KMS-11 (cell line): ENCODE results near the gene ZNF621.

ENCODE experiments used
- H2AFZ ChIP-seq: fragments of 200-600 bp; sonication (generic); 2 replicates; pipeline ENCODE4 v1.6.1; 2016; ENCODE audit warnings: antibody characterized with exemption, mixed run types, low read depth
- H3K27ac ChIP-seq: fragments of 200-600 bp; sonication (generic); 2 replicates; pipeline ENCODE4 v1.6.1; 2016; ENCODE audit warnings: mild to moderate bottlenecking, mixed run types
- H3K27me3 ChIP-seq: fragments of 200-600 bp; sonication (generic); 2 replicates; pipeline ENCODE4 v1.6.1; 2017; ENCODE audit warnings: mild to moderate bottlenecking, low read depth, mixed run types, moderate library complexity; ENCODE audit not compliant: insufficient read depth
- H3K36me3 ChIP-seq: fragments of 200-600 bp; sonication (generic); 2 replicates; pipeline ENCODE4 v1.6.1; 2017; ENCODE audit warnings: mild to moderate bottlenecking, mixed run types; ENCODE audit not compliant: insufficient read depth
- H3K4me1 ChIP-seq: fragments of 200-600 bp; sonication (generic); 2 replicates; pipeline ENCODE4 v1.6.1; 2016; ENCODE audit warnings: mild to moderate bottlenecking, low read depth, mixed run types; ENCODE audit not compliant: poor library complexity, severe bottlenecking
- H3K4me2 ChIP-seq: fragments of 200-600 bp; sonication (generic); 2 replicates; pipeline ENCODE4 v1.7.0; 2016; ENCODE audit warnings: mild to moderate bottlenecking, mixed run types
- H3K4me3 ChIP-seq: fragments of 200-600 bp; sonication (generic); IDR thresholded peaks from 2 replicates; pipeline ENCODE4 v1.6.1; 2017; ENCODE audit warnings: low read depth, low read length, mixed read lengths; ENCODE audit not compliant: insufficient read depth
- H3K79me2 ChIP-seq: fragments of 200-600 bp; sonication (generic); 2 replicates; pipeline ENCODE4 v1.6.1; 2016; ENCODE audit warnings: low read depth, mixed run types; ENCODE audit not compliant: insufficient read depth
- H3K9ac ChIP-seq: fragments of 200-600 bp; sonication (generic); 2 replicates; pipeline ENCODE4 v1.6.1; 2016; ENCODE audit warnings: mild to moderate bottlenecking, mixed run types
- H4K20me1 ChIP-seq: fragments of 200-600 bp; sonication (generic); 2 replicates; pipeline ENCODE4 v1.6.1; 2016; ENCODE audit warnings: mild to moderate bottlenecking, mixed run types; ENCODE audit not compliant: insufficient read depth
- CTCF ChIP-seq: fragments of 200-600 bp; sonication (generic); conservative IDR thresholded peaks from 2 replicates; pipeline ENCODE4 v1.6.1; 2017; ENCODE audit warnings: low read depth, mild to moderate bottlenecking, antibody characterized with exemption, low read length, moderate library complexity, mixed read lengths

The ZNF621 gene

GRCh38 chr3:40576396-40576795 is 51.6 kb downstream of the ZNF621 start:
- Histone ChIP-seq H3K36me3 (no peaks in the 10 kb centered on the region), H3K9ac (no peak overlapping the region), H2AFZ (no peak overlapping the region), H3K27me3 (no peaks in the 10 kb centered on the region), H3K4me3 (no peak overlapping the region), H3K79me2 (no peaks in the 10 kb centered on the region), H4K20me1 (no peaks in the 10 kb centered on the region), H3K4me1 (no peaks in the 10 kb centered on the region), H3K27ac (no peak overlapping the region), H3K4me2 (no peak overlapping the region)
- TF ChIP-seq CTCF: no peak

- H4K20me1 ChIP-seq: no peaks in the 10 kb centered on the region
- H2AFZ ChIP-seq: no peak overlapping the region
- H3K79me2 ChIP-seq: no peaks in the 10 kb centered on the region
- no peaks in the 10 kb centered on the region for H3K27me3 ChIP-seq
- H3K4me2 ChIP-seq: no peak overlapping the region
- H3K4me1 ChIP-seq: no peaks in the 10 kb centered on the region
- no peak overlapping the region for H3K4me3 ChIP-seq
- H3K9ac ChIP-seq: no peak overlapping the region
- no peak overlapping the region for H3K27ac ChIP-seq
- no peaks in the 10 kb centered on the region for H3K36me3 ChIP-seq
- TF ChIP-seq CTCF: peak; percentile 87
Observed at GRCh38 chr3:40580494-40581091, 55.8 kb downstream of the ZNF621 start.

GRCh38 chr3:40581166-40581565 is 56.4 kb downstream of the ZNF621 start:
- Histone ChIP-seq H2AFZ (no peak overlapping the region), H3K27me3 (no peaks in the 10 kb centered on the region), H3K4me3 (no peak overlapping the region), H3K79me2 (no peaks in the 10 kb centered on the region), H3K9ac (no peak overlapping the region), H4K20me1 (no peaks in the 10 kb centered on the region), H3K27ac (no peak overlapping the region), H3K4me1 (no peaks in the 10 kb centered on the region), H3K4me2 (no peak overlapping the region), H3K36me3 (no peaks in the 10 kb centered on the region)
- no peak for TF ChIP-seq CTCF

- no peak for TF ChIP-seq CTCF
- Histone ChIP-seq H4K20me1 (no peaks in the 10 kb centered on the region), H3K27ac (no peak overlapping the region), H3K4me3 (no peak overlapping the region), H3K9ac (no peak overlapping the region), H3K27me3 (no peaks in the 10 kb centered on the region), H3K79me2 (no peaks in the 10 kb centered on the region), H2AFZ (no peak overlapping the region), H3K4me1 (no peaks in the 10 kb centered on the region), H3K4me2 (no peak overlapping the region), H3K36me3 (no peaks in the 10 kb centered on the region)
Observed at GRCh38 chr3:40582401-40583027, 57.8 kb downstream of the ZNF621 start.
